Ramos (cell line): ENCODE data around the gene CTNS.

Source experiments
- in situ Hi-C: fragments of 300-500 bp; cut with MboI; formaldehyde crosslinking; loops from one replicate; pipeline ENCODE4 v1.14.3; 2022; ENCODE audit warnings: low sequenced_read_pairs; ENCODE audit not compliant: unreplicated experiment

CTNS gene

GRCh38 chr17:3681057-3681456 lies 44.5 kb downstream of the CTNS start:
- in situ Hi-C loops = loop anchor here (10.0 kb wide), 1 partner anchor 54 kb away; no protein-coding TSS in a partner anchor

GRCh38 chr17:3681565-3681964 lies 45.0 kb downstream of the CTNS start:
- in situ Hi-C loops = loop anchor here (10.0 kb wide), 1 partner anchor 53 kb away; no protein-coding TSS in a partner anchor

- in situ Hi-C loops = loop anchor here (10.0 kb wide), 1 partner anchor 53 kb away; no protein-coding TSS in a partner anchor
These were observed 45.5 kb downstream of the CTNS start for GRCh38 chr17:3682033-3682432.

- in situ Hi-C loops = loop anchor here (10.0 kb wide), 1 partner anchor 52 kb away; no protein-coding TSS in a partner anchor
These were observed 46.5 kb downstream of the CTNS start for GRCh38 chr17:3683054-3683511.

DNA sequence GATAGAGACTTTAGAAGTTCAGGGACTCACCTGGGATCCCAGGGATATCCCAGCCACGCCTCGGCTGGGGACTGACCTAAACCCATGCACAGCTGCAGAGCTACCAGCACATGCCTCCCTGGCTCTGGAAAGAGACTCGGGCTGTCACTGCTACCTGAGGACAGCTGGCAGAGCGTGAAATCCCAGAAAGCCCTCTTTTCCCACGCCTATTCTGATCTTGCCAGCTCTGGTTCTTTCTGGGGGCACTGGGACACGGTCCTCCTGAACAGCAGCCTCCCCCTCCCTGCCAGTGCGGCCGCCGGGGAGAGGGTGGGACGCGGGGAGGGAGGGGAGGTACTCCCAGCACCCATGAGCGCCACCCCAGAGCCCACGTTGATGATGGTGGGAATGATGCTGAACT lies 48.6 kb downstream of the CTNS start:
- in situ Hi-C loops = loop anchor here (10.0 kb wide), 1 partner anchor 50 kb away; no protein-coding TSS in a partner anchor

DNA sequence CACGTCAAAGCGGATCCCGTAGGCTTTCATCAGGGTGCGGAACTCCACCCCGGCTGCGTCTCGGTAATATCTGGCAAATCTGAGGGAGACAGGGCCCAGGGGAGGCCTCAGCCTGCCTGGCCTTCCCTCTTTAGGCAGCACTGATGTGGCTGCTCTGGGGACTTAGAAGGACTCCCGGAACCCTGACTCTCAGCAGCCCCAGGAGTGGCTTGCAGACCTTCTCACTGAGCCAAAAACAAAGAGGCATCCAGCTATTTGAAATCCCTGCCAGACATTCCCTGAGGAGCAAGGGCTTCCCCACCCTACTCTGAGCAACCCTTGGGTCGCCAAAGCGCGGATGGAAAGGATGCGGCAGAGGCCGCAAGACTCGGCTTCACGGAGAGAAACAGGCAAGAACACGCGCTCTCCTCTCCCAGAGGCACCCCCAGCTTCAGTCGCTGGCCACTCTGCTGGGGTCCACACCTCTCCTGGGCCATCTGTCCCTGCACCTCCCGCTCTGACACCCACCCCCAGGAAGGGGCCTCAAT lies 51.5 kb downstream of the CTNS start:
- in situ Hi-C loops = loop anchor here (10.0 kb wide), 1 partner anchor 47 kb away; no protein-coding TSS in a partner anchor

GRCh38 chr17:3688852-3689261 lies 52.3 kb downstream of the CTNS start:
- in situ Hi-C loops = loop anchor here (10.0 kb wide), 1 partner anchor 46 kb away; no protein-coding TSS in a partner anchor

- in situ Hi-C loops = loop anchor here (10.0 kb wide), 1 partner anchor 45 kb away; no protein-coding TSS in a partner anchor
These were observed 52.9 kb downstream of the CTNS start for GRCh38 chr17:3689262-3690093.

GRCh38 chr17:3690094-3690715 lies 53.6 kb downstream of the CTNS start:
- in situ Hi-C loops = no loop called here

DNA sequence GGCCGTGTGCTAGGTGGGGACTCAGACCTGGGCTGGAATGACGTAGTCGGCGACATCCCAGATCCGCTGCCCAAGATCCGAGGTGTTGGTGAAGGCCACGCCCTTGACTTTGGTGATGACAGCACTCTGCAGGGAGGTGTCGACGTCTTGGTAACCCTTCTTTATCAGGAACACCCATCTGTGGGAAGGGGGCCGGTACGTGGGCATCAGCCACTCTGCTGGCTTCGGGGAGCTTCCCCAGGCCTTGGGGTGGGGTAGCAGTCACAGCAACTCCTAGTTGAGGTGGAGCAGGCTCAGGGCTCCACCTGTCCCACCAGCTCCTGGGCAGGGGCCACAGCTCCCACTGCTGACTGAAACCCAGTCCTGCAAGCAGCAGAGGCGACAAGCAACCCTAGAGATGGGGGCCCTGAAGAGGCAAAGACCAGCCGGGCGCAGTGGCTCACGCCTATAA lies 55.1 kb downstream of the CTNS start:
- in situ Hi-C loops = no loop called here

DNA sequence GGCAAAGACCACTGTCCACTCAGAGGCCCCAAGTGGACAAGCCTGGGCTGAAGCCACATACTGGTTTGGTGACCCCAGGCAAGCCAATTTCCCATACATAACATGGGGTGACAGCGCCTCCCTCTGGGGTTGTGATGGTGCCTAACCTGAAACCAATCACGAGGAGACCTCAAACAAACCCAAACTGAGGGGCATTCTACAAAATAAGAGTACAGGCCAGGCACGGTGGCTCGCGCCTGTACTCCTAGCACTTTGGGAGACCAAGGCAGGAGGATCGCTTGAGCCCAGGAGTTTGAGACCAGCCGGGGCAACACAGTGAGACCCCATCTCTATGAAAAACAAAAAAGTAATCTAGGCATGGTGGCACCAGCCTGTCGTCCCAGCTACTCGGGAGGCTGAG lies 55.8 kb downstream of the CTNS start:
- in situ Hi-C loops = no loop called here

DNA sequence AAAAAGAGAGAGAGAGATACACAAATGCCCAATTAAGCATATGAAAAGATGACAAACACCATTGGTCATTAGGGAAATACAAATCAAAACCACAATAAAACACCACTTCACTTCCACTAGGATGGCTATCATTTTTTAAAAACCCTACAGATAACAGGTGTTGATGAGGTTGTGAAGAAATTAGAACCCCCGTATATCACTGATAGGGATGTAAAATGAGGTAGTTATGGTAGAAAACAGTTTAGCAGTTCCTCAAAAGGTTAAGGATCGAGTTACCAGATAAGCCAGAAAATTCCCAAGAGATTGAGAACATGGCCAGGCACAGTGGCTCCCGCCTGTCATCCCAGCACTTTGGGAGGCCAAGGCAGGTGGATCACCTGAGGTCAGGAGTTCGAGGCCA lies 56.6 kb downstream of the CTNS start:
- in situ Hi-C loops = no loop called here

DNA sequence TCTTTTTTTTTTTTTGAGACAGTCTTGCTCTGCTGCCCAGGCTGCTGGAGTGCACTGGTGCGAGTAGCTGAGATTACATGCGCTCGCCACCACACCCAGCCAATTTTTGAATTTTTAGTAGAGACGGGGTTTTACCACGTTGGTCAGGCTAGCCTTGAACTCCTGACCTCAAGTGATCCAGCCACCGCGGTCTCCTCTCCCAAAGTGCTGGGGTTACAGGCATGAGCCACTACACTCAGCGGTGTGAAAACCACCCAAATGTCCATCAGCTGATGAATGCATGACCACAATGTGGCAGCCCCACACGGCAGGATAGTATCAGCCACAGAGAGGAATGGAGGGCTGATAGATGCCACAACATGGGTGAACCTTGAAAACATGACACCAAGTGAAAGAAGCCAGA lies 57.3 kb downstream of the CTNS start:
- in situ Hi-C loops = no loop called here

- in situ Hi-C loops = no loop called here
These were observed 58.7 kb downstream of the CTNS start for GRCh38 chr17:3695129-3695722.

DNA sequence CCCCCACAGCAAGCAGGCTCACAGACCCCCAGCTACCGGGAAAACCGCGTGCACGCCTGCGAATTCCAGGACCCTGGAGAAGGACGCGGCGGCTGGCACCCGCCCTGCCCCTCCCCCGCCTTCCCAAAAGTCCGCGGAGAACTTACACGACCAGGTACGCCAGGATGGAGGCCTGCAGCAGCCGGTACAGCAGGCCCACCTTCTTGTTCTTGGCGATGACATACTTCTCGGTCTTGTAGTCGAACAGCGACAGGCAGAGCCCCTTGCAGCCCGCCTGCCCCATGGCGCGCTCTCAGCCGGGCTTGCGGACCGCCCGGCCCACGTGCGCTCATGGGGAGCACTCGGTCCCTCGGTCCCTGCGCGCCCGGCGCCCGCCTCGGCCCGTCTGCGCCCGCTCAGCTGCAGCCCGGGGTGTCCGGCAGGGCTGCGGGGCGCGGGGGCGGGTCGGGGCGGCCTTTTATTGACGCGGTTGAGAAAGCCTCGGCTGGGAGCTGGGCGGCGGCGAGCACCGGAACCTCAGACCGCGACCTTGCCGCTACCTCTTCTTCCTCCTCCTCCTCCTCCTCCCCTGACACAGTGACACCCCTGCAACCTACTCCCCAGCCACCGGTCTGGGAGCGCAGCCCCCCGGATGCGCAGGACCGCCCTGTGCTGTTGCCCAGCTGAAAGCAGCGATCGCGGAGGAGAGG lies 59.3 kb downstream of the CTNS start, which contains the start of gene P2RX5:
Gene P2RX5 (minus strand): TSS at position 433 of the 689 bp plus-strand sequence. CDS start 150 bp downstream, at position 283.
- in situ Hi-C loops = no loop called here

- in situ Hi-C loops = no loop called here
These were observed 60.5 kb downstream of the CTNS start for GRCh38 chr17:3697103-3697476.

DNA sequence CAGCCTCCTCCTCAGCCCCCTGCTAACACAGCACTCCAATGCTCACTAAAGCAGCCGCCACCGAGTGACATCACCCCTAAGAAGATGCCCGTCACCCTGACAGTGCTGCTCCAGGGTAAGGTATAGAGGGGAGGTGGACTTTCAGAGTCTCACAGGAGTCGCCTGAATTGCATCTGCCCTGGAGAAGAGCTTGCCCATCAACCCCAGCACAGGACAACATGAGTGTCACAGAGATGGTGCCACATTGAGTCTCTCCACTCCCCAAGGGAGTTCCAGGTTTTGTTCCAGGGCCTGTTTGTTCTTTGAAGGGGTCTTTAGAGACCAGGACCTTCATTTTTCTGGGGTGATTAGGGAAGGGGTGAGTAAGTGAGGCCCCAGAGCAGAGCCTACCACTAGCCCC lies 61.6 kb downstream of the CTNS start:
- in situ Hi-C loops = no loop called here

- in situ Hi-C loops = loop anchor here (25.0 kb wide), 1 partner anchor 687 kb away; no protein-coding TSS in a partner anchor
These were observed 63.4 kb downstream of the CTNS start for GRCh38 chr17:3699951-3700350.

- in situ Hi-C loops = loop anchor here (25.0 kb wide), 1 partner anchor 685 kb away; no protein-coding TSS in a partner anchor
These were observed 65.5 kb downstream of the CTNS start for GRCh38 chr17:3702041-3702539.
